Loucy (cell line): ENCODE results near the gene CYP17A1.
"Not testable (repeated sequence)": the region's sequence is repeated elsewhere in the genome, so short reads cannot be mapped to it uniquely, and the experiment has no call there.

Experiments
- EZH2phosphoT487 ChIP-seq: fragments of 200-600 bp; IDR thresholded peaks from 2 replicates; pipeline ENCODE4 v1.6.1; 2018; ENCODE audit warnings: antibody characterized with exemption, mild to moderate bottlenecking, moderate library complexity, borderline replicate concordance
- TF ChIP-seq, protein P1 (sequence below): fragments of 200-600 bp; sonication (generic); conservative IDR thresholded peaks from 2 replicates; pipeline ENCODE4 v1.5.1; 2014; ENCODE audit warnings: mild to moderate bottlenecking, antibody characterized with exemption, low read length

DNA sequence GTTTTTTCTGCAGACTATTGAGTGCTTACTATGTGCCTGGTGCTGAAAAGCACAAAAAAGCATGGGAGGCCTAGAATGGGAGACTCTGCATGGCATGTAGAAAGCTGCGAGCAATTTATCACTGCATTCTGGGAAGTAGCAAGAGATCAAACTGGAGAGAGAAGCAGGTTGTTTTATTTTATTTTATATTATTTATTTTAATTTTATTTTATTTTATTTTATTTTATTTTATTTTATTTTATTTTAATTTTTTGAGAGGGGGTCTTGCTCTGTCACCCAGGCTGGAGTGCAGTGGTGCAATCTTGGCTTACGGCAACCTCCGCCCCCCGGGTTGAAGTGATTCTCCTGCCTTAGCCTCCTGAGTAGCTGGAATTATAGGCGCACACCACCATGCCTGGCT is 17.2 kb downstream of the CYP17A1 start:
- TF ChIP-seq, protein P1, sequence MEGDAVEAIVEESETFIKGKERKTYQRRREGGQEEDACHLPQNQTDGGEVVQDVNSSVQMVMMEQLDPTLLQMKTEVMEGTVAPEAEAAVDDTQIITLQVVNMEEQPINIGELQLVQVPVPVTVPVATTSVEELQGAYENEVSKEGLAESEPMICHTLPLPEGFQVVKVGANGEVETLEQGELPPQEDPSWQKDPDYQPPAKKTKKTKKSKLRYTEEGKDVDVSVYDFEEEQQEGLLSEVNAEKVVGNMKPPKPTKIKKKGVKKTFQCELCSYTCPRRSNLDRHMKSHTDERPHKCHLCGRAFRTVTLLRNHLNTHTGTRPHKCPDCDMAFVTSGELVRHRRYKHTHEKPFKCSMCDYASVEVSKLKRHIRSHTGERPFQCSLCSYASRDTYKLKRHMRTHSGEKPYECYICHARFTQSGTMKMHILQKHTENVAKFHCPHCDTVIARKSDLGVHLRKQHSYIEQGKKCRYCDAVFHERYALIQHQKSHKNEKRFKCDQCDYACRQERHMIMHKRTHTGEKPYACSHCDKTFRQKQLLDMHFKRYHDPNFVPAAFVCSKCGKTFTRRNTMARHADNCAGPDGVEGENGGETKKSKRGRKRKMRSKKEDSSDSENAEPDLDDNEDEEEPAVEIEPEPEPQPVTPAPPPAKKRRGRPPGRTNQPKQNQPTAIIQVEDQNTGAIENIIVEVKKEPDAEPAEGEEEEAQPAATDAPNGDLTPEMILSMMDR: not testable (repeated sequence)
- TF ChIP-seq EZH2phosphoT487: not testable (repeated sequence)
